ENCODE data around the gene CDH23. TPM values are rescaled to one million over a fixed set of nuclear protein-coding genes. Genes with fewer than 3 reads are reported as not detected.

The CDH23 gene
- total RNA-seq, 1 experiment from 2014 or later = 0.02 TPM

DNA sequence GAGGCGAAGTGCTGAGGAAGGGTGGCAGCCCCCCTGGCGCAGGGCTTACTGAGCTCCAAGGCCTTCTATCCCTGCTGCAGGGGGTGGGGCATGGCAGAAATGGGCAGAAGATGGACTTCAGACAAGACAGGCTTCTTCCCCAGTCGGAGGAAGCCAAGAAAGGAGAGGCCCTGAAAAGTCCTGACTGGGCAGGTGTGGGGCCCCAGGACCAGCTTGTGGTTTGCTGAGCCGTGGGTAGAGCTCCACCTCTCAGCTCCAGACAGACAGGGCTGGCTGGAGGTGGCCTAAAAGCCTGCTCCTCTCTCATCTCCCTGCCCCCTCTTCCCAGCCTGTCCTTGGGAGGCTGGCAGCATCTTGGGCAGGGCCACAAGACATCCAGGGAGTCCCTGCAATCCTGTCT is 255.2 kb downstream of the CDH23 start:
- CTCF ChIA-PET = interaction anchor here (0.6 kb wide), 1 partner anchor 302 kb away, joined by 4 read pairs; no protein-coding TSS in a partner anchor
- POLR2A ChIA-PET = no interaction called here
- DNase-seq (ENCODE audit: unreplicated experiment) = no peak
- Mint-ChIP-seq H3K27ac (ENCODE audit: low read depth, unreplicated experiment) (no peak overlapping the region), H3K27me3 (ENCODE audit: insufficient read depth, unreplicated experiment) (no peaks in the 10 kb centered on the region), H3K4me3 (ENCODE audit: unreplicated experiment) (no peak overlapping the region), H3K4me1 (ENCODE audit: insufficient read depth, unreplicated experiment) (no peaks in the 10 kb centered on the region), H3K36me3 (ENCODE audit: insufficient read depth, unreplicated experiment) (no peaks in the 10 kb centered on the region), H3K9me3 (ENCODE audit: unreplicated experiment) (no peaks in the 10 kb centered on the region)
- BruUV-seq (replicated peaks) = no TSS peak
- intact Hi-C loops (cut with micrococcal nuclease) = no loop called here
- TF ChIP-seq CTCF (IDR thresholded peaks at IDR 0.05; ENCODE audit: unreplicated experiment) = no peak

DNA sequence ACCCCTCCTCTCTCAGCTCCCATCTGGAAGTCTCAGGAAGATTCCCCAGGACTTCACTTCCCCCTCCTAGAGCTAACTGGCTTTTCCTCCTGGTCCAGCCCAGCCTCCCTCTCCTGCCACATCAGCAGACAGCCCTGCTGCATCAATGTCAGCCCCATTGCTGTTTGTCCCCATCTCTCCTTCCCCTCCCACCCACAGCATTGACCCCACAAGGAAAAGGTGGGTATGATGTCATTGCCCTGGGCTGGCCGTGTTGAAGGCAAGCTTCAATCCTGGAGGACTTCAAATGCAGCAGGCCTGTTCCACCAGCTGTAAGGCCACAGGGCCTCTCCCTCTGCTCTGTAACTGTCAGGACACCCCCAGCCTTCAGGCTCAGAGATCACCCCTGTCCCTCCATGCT is 256.3 kb downstream of the CDH23 start:
- DNase-seq (ENCODE audit: unreplicated experiment) = no peak
- H3K27ac Mint-ChIP-seq (ENCODE audit: low read depth, unreplicated experiment) = no peak overlapping the region
- no peak overlapping the region for H3K4me3 Mint-ChIP-seq (ENCODE audit: unreplicated experiment)
- ChIA-PET POLR2A (no interaction called here), CTCF (no interaction called here)
- intact Hi-C loops (cut with micrococcal nuclease) = no loop called here
- no peaks in the 10 kb centered on the region for H3K9me3 Mint-ChIP-seq (ENCODE audit: unreplicated experiment)
- no peaks in the 10 kb centered on the region for H3K27me3 Mint-ChIP-seq (ENCODE audit: insufficient read depth, unreplicated experiment)
- BruUV-seq (replicated peaks) = no TSS peak
- no peaks in the 10 kb centered on the region for H3K4me1 Mint-ChIP-seq (ENCODE audit: insufficient read depth, unreplicated experiment)
- no peak for TF ChIP-seq CTCF (IDR thresholded peaks at IDR 0.05; ENCODE audit: unreplicated experiment)
- H3K36me3 Mint-ChIP-seq (ENCODE audit: insufficient read depth, unreplicated experiment) = no peaks in the 10 kb centered on the region

- peaks cover 11% of the 10 kb centered on the region for H3K27me3 Mint-ChIP-seq (ENCODE audit: insufficient read depth, unreplicated experiment)
- CTCF ChIA-PET = no interaction called here
These were observed 259.5 kb downstream of the CDH23 start for GRCh38 chr10:71656220-71656619.

DNA sequence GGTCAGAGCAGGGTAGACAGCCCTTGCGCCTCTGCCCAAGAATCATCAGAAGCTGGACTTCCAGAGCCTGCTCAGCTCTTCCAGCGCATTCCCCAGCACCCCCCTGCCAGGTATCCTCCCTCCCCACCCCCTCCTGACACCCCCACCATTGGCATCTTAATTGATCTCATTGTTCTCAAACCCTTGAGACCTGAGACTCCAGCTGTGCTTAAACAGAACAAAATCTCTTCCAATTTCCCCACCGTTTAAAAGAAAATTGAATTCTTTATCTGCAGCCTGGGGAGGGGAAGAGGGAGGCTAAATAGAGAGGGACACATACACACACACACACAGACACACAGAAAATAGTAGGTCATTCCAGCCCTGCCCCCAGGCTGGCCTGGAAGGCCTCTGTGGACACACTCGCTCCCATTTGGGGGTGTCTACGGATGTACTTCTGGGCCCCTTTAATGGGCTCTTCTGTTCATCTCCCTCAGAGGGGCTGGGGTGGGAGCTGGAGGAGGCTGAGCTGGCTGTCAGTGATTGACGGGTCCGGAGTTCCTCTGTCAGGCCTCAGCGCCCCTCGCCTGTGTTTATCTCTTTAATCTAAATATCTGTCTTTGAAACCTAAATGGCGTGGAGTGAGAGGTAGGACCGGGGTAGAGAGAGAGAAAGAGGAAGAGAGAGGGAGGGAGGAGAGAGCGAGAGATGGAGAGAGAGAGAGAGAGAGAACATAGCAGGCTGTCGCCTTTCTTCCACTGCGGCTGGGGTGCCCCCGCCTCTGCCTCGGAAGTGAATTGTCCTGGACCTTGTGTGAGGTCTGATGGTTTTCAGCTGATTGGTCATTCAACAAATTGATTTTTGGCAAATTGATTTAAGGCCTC is 261.1 kb downstream of the CDH23 start:
- CTCF ChIA-PET = no interaction called here
- POLR2A ChIA-PET = no interaction called here
- no peak overlapping the region for H3K4me3 Mint-ChIP-seq (ENCODE audit: unreplicated experiment)
- TF ChIP-seq CTCF (IDR thresholded peaks at IDR 0.05; ENCODE audit: unreplicated experiment) = no peak
- H3K4me1 Mint-ChIP-seq (ENCODE audit: insufficient read depth, unreplicated experiment) = no peaks in the 10 kb centered on the region
- H3K36me3 Mint-ChIP-seq (ENCODE audit: insufficient read depth, unreplicated experiment) = no peaks in the 10 kb centered on the region
- no peak overlapping the region for H3K27ac Mint-ChIP-seq (ENCODE audit: low read depth, unreplicated experiment)
- BruUV-seq (replicated peaks) = no TSS peak
- intact Hi-C loops (cut with micrococcal nuclease) = no loop called here
- DNase-seq (ENCODE audit: unreplicated experiment) = no peak
- H3K9me3 Mint-ChIP-seq (ENCODE audit: unreplicated experiment) = no peaks in the 10 kb centered on the region
- H3K27me3 Mint-ChIP-seq (ENCODE audit: insufficient read depth, unreplicated experiment) = peaks cover 12% of the 10 kb centered on the region

More at GRCh38 chr10:71656220-71656619, 259.5 kb downstream of the CDH23 start:
- Mint-ChIP-seq H3K36me3 (ENCODE audit: insufficient read depth, unreplicated experiment) (no peaks in the 10 kb centered on the region), H3K4me1 (ENCODE audit: insufficient read depth, unreplicated experiment) (no peaks in the 10 kb centered on the region), H3K27ac (ENCODE audit: low read depth, unreplicated experiment) (no peak overlapping the region), H3K9me3 (ENCODE audit: unreplicated experiment) (no peaks in the 10 kb centered on the region), H3K4me3 (ENCODE audit: unreplicated experiment) (no peak overlapping the region)
- no peak for DNase-seq (ENCODE audit: unreplicated experiment)
- no TSS peak for BruUV-seq (replicated peaks)
- TF ChIP-seq CTCF (IDR thresholded peaks at IDR 0.05; ENCODE audit: unreplicated experiment) = no peak
- intact Hi-C loops (cut with micrococcal nuclease) = no loop called here
- POLR2A ChIA-PET = no interaction called here
